GM20000 (cell line): ENCODE results near the gene ARHGAP26.
A peak's percentile ranks its signal among the peaks of the same experiment; 100 is the strongest.

Experiments
- DNase-seq: peaks from one replicate; pipeline ENCODE4 v3.0.0; 2012; ENCODE audit warnings: low spot score
- TF ChIP-seq, protein P1 (sequence below): IDR thresholded peaks from 2 replicates; pipeline ENCODE4 v1.5.1; 2012; ENCODE audit warnings: mild to moderate bottlenecking, control low read depth; ENCODE audit errors: extremely low read depth, missing control alignments

Gene ARHGAP26

DNA sequence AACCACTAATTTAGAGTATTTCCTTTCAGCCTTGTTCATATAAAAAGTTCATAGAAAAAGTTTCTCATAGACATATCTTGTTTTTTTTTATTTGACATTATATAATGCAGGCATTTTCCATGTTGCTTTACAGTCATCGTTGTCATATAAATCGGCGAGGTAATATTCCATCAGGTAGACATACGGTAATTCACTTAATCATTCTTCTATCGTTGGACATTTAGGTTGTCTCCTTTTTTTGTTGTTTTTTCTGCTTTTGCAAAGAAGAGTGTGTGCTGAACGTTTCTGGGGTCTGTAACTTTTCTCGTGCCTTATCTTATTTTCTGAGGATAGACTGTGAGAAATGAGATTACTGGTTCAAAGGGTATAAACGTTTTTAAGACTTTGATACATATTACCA is 283.6 kb downstream of the ARHGAP26 start:
- DNase-seq, result no peak
- TF ChIP-seq, protein P1, sequence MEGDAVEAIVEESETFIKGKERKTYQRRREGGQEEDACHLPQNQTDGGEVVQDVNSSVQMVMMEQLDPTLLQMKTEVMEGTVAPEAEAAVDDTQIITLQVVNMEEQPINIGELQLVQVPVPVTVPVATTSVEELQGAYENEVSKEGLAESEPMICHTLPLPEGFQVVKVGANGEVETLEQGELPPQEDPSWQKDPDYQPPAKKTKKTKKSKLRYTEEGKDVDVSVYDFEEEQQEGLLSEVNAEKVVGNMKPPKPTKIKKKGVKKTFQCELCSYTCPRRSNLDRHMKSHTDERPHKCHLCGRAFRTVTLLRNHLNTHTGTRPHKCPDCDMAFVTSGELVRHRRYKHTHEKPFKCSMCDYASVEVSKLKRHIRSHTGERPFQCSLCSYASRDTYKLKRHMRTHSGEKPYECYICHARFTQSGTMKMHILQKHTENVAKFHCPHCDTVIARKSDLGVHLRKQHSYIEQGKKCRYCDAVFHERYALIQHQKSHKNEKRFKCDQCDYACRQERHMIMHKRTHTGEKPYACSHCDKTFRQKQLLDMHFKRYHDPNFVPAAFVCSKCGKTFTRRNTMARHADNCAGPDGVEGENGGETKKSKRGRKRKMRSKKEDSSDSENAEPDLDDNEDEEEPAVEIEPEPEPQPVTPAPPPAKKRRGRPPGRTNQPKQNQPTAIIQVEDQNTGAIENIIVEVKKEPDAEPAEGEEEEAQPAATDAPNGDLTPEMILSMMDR, result no peak

DNA sequence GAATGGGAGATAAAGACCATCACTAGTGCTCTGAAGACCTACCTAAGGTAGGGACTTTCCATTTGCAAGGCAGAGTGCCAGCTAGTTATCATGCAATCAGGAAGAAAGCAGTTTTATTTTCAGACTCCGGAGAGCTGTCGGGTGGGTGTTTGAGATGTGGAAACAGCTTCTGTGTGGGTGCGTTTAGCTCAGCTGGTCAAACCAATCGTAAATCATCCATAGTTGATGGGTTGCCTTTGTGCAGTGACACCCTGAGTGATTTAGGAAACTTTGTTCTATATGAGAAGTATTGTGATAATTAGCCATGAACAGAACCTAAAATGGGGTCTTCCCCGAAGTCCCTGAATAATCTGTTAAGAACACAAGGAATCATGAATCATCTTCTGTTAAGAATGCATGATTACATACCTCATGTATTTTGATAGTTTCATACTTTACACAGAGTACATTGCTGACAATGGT is 284.3 kb downstream of the ARHGAP26 start:
- TF ChIP-seq, protein P1, result no peak
- peak; percentile 35 for DNase-seq

DNA sequence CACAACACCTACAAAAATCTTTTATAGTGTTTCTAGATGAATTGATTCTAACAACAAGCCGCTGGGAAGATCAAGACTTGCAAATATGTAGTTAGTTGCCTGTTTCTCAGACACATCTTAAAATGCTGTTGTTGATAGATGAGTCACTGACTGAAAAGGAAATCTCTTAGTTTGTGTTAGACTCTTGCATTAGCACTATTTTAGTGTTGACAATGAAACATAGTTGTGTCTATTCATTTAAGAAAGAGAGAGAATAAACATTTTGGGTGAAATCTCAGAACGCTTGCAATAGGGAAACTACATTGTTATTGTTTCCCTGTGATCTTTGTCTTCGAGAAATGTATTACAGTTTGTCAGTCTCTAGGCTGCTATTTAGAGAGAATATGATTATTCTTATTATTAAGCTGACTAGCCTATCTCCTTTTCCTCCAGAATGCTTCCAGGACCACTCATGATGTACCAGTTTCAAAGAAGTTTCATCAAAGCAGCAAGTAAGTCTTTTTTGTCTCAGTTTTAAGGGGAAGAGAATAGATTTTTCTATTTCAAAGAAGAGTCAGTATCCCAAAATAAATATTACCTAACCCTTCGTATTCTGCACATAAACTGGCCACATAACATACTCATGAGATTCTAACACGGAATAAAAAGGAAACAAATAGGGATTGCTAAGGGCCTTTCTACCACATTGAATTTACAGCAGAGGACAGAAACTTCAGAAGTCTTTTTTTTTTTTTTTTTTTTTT is 285.6 kb downstream of the ARHGAP26 start:
- TF ChIP-seq, protein P1, result no peak
- DNase-seq, result no peak

- TF ChIP-seq, protein P1, result no peak
- no peak for DNase-seq
These were observed 286.1 kb downstream of the ARHGAP26 start for GRCh38 chr5:143056339-143056704.

- DNase-seq, result peak; percentile 30
- TF ChIP-seq, protein P1, result no peak
These were observed 286.8 kb downstream of the ARHGAP26 start for GRCh38 chr5:143056792-143057579.

- TF ChIP-seq, protein P1, result no peak
- peak; percentile 34 for DNase-seq
These were observed 287.4 kb downstream of the ARHGAP26 start for GRCh38 chr5:143057580-143057999.

- TF ChIP-seq, protein P1, result no peak
- no peak for DNase-seq
These were observed 289.2 kb downstream of the ARHGAP26 start for GRCh38 chr5:143059355-143059754.
